ENCODE data around the gene SMIM8.

SMIM8 gene

GRCh38 chr6:87384038-87384437 is 61.6 kb downstream of the SMIM8 start:
- in situ Hi-C loops (cut with HindIII; ENCODE audit: low sequenced_read_pairs) = no loop called here

- in situ Hi-C loops (cut with HindIII; ENCODE audit: low sequenced_read_pairs) = no loop called here
Observed at GRCh38 chr6:87384449-87384848, 62.1 kb downstream of the SMIM8 start.

- in situ Hi-C loops (cut with HindIII; ENCODE audit: low sequenced_read_pairs) = no loop called here
Observed at GRCh38 chr6:87391334-87391733, 68.9 kb downstream of the SMIM8 start.
